ENCODE results near the gene CFAP299.

DNA sequence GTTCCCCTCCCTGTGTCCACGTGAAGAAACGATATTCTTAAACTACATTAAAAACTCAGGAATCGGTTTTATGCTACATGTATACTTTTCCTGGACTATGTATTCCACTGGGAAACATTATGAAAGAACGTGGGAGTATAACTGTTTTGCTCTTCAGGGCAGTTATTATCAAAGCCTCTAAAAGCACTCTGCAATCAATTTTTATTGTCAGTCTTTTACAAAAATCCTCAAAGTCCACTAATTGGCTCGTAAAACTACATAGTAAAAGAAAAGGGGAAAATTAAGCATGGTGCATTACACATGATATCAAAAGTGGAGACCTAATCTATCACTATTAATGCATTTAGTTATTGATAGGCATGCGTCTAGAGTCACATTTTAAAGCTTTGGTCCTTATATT lies 11.4 kb upstream of the CFAP299 start:
- TF ChIP-seq POLR2A (IDR thresholded peaks at IDR 0.05), result no peak
- TF ChIP-seq, protein P1, sequence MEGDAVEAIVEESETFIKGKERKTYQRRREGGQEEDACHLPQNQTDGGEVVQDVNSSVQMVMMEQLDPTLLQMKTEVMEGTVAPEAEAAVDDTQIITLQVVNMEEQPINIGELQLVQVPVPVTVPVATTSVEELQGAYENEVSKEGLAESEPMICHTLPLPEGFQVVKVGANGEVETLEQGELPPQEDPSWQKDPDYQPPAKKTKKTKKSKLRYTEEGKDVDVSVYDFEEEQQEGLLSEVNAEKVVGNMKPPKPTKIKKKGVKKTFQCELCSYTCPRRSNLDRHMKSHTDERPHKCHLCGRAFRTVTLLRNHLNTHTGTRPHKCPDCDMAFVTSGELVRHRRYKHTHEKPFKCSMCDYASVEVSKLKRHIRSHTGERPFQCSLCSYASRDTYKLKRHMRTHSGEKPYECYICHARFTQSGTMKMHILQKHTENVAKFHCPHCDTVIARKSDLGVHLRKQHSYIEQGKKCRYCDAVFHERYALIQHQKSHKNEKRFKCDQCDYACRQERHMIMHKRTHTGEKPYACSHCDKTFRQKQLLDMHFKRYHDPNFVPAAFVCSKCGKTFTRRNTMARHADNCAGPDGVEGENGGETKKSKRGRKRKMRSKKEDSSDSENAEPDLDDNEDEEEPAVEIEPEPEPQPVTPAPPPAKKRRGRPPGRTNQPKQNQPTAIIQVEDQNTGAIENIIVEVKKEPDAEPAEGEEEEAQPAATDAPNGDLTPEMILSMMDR (IDR thresholded peaks at IDR 0.05), result no peak
